Tongue (tissue), 2 donors: ENCODE measurements around the gene NAA60. TPM values are rescaled to one million over a fixed set of nuclear protein-coding genes. Genes with fewer than 3 reads are reported as not detected.
"Not testable (repeated sequence)": the region's sequence is repeated elsewhere in the genome, so short reads cannot be mapped to it uniquely, and the experiment has no call there.

Experiments
- DNase-seq: peaks from one replicate; pipeline ENCODE4 v3.0.0-alpha.2; 2015
- total RNA-seq: library from RNA; depleted of rRNA; stranded (reverse); fragments of >200 nt; gene quantifications from one replicate; pipeline ENCODE4 v1.2.3, GENCODE V29; 2014

NAA60 gene
- total RNA-seq, 1 donor from 2014 or later, result 15.7 TPM

DNA sequence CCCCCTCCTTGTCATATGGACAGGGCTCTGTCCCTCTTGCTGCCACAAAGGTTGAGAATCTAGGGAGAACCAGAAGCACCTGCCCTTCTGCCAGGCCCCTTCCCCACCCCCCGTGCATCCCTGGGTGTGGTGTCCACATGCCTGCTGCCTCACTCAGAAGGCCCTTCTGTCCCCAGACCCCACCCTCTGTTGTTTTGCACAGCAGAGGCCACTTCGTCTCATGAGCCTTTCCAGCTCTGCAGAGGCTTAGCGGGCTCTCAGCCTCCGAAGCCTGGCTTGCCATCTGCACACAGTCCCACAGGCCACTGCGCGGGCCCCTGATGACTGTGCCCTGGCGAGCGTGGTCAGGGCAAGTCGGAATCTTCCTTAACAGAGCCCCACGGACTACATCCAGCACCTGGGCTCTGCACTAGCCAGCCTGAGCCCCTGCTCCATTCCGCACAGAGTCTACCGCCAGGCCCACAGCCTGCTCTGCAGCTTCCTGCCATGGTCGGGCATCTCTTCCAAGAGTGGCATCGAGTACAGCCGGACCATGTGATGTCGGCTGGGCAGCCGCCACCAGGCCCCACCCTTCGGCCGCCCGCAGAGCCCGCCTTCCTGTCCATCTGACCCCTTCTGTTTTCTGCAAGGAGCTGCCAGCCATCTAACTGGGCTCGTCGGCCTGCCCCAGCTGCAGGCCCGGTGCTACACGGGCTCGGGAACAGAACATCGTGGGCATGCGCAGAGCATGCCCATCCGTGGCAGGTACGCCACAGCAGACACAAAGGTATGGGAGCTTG, 41.0 kb downstream of the NAA60 start:
- no peak for DNase-seq

DNA sequence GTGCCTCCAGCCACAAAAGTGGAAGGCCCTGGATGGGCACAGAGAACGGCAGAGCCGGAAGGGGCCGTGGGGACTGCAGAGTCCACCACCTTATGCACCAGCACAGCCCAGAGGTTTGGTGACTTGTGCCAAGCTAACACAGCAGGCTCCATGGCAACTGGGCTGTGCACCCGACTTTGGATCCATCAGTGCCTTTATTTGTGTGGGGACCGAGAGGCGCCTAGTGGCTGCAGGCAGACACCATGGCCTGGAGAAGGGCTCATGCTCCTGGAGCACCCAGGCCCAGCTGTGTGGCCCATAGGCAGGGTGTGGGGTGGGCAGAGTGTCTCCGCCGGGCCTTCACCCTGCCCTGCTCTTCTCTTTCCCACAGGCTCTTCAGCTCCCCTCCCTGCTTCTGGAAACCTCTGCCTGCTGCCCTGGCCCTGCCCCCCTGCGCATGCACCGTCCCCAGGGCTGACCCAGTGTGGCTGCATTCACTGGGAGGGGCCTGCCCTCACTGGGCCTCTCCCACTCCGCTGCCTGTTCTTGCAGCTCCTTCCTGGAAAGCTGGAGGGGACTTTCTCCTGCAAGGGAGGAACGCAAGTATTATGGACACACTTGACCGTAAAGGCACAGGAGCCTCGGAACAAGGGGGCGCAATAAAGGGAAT, 41.7 kb downstream of the NAA60 start:
- no peak for DNase-seq

DNA sequence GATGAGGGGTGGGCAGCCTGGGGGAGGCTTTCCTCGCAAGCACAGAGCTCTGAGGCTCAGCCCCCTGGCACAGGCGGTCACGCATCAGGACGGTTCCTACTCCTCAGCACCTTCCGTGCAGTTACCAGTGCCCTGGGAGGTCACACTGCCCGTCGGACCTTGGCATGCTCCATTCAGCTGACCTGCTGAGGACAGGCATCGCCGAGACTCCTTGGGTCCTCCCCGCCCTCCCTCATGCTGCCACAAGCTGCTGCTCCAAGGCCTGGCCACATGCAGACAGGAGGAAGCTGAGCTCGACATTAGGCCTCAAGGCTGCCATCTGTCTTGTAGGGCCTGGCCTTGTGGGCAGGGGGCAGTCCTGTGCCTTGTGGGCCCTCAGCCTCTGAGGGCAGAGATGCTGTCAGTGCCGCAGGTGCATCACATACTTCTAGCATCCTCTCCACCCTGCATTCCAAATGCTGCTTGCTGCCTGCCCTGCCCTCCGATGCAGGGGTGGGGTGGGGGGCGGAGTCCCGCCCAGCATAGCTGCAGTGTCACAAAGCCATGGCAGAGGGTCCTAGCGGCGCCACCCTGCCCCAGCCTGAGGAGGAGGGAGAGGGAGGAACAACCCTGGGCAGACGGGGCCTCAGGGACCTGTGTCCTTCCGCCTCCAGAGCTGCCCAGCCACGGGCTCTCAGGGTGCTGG, 42.5 kb downstream of the NAA60 start:
- DNase-seq, result no peak

DNA sequence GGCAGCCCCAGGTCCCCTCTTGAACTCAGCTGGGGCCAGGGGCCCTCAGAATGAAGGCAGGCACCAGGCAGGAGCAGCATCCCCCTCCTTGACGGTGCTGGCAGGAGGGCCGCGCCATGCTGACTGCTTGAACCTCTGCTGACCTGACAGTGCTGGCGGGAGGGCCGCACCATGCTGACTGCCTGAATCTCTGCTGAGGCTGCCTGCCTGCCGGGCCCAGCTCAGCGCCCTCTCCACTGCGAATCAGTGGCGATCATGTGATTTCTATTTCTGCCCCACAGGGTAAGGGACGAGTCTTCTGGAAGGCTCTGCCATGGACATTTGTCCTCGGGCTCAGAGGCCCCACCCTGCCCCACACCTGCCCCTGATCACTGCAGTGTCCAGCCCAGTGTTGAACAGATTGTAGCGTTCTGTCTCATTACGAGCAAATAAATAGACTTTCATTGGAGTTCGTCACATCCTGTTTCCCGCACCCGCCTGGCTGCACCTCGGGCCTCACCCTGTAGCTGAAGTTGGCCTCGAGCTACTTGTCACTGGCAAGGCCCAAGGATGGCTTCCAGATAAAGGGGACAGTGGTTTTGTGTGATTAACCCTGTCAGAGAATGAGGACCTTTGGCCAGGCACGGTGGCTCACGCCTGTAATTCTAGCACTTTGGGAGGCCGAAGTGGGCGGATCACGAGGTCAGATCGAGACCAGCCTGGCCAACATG, 43.2 kb downstream of the NAA60 start:
- DNase-seq, result no peak

DNA sequence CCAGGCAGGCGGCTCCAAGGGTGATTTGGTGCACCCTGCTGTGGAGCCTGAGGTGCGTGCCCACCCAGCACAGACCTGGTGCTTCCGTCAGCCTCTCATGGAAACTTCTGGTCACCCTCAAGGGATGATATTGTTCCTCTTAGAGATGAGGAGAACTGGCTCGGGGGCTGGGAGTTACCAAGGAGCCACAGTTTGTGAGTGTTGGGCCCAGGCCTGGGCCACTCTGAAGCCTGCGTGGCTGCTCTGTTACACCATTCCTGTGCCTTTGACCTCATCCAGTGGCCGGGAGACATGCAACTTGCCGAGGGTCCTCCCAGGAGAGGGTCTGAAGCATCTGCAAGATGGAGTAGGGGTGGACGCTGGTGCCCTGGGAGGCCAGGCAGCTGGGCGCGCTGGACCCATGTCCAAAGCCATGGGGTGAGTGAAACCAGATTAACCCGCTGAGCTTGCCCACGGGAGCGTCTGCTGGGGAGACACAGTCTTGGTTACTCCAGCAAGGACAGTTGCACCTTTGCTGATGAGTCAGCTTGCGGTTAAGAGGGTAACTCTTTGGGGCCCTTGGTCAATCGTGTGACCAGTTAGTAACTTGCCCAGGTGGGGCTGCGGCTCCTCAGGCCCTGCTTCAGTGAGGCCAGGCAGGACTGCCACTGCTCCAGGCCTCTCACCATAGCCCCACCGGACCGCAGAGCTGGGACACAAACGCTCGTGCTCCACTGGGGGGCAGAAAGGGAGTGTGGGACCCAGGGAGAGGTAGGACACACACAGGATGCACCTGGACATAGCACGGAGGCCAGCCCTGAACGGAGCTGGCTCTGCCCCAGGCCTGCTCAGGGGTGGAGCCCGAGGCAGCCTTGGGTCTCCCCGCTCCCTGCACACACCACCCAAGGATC, 44.3 kb downstream of the NAA60 start:
- DNase-seq, result no peak

DNA sequence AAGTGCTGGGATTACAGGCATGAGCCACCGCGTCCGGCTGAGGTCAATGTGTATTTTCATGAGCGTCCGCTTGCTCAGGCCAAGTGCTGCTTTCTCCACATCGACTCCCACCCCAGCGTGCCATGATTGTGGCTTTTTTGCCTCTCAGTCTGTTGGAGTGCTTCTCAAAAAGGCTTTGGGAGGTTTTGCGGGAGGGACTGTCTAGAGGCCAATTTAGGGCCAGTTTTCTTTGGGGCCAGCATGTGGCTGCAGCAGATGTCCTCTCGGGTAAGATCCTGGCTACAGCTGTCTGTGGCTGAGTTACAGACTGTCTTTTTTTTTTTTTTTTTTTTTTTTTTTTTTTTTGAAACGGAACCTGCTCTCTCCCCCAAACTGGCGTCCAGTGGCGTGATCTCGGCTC, 45.3 kb downstream of the NAA60 start:
- peak; percentile 57 for DNase-seq

DNA sequence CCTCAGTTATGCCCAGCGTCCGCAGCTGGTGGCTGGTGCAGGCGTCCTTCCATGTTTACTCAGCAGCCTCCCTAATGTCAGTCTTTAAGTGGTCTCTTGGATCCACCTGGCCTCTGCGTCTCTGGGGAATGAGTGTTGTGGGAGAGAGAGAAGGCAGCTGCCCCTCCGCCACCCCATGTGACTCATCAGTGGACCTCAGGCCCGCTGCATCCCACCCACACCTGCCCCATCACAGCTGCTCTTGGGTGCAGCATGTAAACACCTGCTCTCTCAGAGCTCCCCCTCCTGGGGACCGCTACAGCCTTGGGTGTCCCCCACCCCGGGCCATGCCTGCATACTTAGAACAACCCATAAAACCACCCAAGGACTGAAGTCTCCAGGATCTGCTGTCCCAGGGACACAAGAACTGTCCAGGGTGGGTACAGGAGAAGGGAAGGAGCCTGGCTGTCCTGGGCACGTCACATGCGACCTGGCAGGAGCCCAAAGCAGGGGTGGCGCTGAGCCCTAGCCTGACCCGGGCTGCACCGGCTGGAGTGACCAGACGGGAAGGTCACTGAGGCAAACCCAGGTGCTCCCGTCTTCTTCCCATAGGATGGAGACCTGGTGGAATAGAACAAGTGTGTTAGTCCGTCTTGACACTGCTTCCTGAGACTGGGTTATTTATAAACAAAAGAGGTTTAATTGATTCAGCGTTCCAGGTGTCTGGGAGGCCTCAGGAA, 47.6 kb downstream of the NAA60 start:
- peak; percentile 68 for DNase-seq

DNA sequence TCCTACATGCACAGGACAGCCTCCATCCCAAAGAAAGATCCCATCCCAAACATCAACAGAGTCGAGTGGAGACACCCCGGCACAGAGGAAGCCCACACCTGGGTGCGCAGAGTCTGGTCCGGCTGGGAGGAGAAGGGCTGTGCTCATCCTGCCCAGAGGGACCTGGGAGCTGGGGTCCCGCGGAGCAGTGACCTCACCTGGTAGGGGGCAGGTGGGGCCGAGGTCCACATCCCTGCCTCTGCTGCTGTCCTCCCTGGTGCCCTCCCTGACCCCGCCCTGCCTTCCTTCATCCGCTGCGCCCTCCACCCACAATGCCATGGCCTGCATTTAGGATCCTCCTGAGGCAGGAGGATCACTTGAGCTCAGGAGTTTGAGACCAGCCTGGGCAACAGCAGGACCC, 48.9 kb downstream of the NAA60 start:
- DNase-seq, result no peak

DNA sequence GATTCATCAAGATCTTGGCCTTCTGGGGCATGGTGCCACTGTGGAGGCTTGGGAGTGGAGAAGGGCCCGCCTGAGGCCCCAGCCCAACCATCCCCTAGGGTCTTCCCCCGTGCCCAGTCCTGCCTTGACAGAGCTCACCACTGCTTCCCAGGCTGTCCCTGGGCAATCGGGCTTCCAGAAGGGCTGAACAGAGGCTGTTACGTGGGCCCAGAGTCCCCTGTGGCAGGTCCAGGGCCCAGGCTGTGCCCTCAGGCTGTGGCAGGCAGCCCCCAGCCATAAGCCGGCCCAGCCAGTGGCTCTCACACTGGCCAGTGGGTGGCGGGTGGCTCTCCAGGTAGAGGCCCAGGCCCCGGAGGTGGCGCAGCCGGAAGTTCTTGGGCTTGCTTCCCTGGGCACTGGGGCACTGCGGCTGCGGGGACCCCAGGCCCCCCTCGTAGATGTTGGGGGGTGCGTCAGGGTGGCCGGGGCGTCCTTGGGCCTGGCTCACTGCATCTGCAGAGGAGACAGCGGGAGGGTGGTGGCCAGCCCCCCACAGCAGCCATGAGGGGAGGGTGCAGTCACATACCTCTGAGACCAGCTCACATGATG, 51.0 kb downstream of the NAA60 start:
- no peak for DNase-seq

DNA sequence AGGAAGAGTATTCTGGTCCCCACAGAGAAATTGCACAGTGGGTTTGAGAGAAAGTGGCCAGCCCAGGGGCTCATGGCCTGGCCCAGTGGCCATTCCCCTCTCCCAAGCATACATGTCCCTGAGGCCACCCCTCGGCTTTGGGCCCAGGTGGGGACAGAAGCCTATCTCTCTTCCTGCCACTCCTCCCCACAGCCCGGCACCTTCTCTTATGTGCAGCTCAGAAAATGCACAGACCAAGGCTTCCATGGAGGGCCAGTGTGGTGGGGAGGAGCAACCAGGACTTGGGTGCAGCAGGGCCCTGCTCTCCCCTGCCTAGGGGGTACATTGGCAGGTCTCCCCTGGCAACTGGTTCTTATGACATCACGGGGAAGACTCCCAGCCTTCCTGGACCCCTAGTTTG, 51.7 kb downstream of the NAA60 start, which contains the start of gene C16orf90:
C16orf90 (minus strand) TSS at position 314 of the 400 bp plus-strand sequence; CDS start at position 246, 68 bp downstream.
- DNase-seq, result no peak

DNA sequence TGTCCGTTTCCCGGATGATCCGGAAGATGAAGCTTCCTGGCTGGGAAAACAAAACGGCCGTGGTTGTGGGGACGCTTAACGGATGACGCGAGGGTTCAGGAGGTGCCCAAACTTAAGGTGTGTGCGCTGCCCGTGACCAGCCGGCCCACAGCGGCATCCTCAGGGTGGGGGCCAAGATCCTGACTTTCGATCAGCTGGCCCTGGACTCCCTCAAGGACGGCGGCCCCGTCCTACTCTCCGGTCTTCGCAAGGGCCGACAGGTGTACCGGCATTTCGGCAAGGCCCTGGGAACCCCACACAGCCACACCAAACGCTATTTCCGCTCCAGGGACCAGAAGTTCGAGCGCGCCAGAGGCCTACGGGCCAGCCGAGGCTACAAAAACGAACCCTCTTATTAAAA, 52.9 kb downstream of the NAA60 start:
- DNase-seq, result no peak

DNA sequence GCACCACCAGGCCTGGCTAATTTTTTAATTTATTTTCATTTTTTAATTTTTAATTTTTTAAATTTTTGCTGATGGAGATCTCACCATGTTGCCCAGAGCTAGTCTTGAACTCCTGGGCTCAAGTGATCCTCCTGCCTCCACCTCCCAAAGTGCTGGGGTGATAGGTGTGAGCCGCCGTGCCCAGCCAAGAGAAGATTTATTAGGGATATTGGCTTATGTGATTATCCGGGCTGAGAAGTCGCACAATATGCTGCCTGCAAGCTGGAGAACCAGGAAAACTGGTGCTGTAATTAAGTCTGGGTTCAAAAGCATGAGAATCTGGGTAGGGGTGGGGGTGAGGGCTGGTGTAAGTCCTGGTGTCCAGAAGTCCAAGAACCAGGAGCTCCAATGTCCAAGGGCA, 54.3 kb downstream of the NAA60 start:
- no peak for DNase-seq

DNA sequence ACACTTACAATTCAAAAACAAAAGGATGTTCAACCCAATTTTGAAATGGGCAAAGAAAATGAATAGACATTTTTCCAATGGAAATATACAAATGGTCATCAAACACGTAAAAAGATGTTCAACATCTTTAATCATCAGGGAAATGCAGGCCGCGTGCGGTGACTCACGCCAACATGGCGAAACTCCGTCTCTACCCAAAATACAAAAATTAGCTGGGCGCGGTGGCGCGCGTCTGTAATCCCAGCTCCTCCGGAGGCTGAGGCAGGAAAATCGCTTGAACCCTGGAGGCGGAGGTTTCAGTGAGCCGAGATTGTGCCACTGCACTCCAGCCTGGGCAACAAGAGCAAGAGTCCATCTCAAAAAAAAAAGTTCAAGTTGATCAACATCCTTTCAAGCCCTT, 55.5 kb downstream of the NAA60 start:
- no peak for DNase-seq

DNA sequence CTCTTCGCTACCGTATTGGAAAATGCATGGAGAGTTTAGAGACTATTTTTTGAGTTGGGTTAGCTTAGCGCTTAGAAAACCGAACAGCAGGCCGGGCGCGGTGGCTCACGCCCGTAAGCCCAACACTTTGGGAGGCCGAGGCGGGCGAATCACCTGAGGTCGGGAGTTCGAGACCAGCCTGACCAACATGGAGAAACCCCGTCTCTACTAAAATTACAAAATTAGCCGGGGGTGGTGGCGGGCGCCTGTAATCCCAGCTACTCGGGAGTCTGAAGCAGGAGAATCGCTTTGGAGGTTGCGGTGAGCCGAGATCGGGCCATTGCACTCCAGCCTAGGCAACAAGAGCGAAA, 57.9 kb downstream of the NAA60 start:
- not testable (repeated sequence) for DNase-seq

DNA sequence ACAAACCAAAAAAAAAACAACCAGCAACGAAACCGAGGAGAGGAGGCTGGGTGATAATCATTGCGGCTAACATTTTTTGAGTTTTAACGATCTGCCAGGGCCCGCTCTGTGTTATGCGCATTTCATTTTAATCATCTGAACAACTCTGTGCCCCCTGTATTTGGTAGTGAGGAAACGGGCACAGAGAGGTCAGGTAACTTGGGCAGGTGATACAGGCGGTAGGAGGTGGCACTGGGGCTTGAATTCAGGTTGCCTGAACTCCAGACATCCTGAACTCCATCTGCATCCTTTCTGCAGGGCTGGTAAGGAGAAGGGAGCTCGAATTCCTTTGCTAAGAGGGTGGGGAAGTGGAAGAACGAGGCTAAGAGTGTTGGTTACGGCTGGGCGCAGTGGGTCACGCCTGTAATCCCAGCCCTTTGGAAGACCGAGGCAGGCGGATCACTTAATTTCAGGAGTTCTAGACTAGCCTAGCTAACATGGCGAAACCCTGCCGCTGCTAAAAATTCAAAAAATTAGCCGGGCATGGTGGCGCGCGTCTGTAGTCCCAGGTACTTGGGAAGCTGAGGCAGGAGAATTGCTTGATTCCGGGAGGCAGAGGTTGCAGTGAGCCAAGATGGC, 58.4 kb downstream of the NAA60 start:
- no peak for DNase-seq

DNA sequence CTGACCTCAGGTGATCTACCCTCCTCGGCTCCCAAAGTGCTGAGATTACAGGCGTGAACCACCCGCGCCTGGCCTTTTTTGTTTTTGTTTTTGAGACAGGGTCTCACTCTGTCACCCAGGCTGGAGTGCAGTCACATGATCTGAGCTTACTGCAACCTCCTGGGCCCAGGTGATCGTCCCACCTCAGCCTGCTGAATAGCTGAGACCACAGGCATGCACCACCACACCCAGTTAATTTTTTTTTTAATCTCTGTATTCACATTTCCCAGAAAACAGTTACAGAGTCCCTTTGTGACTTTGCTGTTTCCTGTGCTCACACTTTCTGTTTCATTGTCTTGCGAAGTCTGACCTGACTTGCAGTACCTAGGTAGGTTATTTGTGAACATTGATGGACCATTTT, 60.0 kb downstream of the NAA60 start:
- no peak for DNase-seq

DNA sequence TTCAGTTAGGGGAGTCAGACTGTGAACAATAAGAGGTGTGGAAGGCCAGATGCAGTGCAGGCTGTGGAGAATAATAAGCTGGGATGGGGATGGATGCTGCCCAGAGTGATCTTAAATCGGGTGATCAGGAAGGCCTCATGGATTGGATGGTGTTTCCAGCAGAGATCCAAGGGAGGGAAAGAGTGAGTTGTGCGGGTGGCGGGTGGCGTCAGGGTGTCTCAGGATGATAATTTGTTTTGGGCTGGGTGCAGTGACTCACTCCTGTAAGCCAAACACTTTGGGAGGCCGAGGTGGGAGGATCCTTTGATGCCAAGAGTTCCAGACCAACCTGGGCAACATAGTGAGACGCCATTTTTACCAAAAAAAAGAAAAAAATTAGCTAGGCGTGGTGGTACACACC, 65.3 kb downstream of the NAA60 start:
- no peak for DNase-seq

DNA sequence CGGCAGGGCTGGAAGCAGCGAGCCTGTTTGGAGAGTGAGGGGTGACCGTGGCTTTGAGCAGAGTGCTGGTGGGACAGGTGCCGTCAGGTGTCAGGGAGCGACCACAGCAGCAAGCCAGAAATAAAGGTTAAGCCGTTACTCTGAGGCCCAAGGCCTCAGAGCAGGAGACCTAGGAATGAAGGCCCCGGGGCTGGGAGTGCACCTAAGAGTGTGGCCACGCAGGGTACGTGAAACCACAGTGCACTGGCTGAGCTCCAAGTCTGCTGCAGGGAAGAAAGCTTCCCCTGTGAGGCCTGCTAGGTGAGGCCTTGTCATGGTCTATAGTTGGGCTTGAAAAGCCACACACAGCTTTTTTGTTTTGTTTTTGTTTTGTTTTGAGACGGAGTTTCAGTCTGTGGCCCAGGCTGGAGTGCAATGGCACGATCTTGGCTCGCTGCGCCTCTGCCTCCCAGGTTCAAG, 66.0 kb downstream of the NAA60 start:
- DNase-seq, result no peak

DNA sequence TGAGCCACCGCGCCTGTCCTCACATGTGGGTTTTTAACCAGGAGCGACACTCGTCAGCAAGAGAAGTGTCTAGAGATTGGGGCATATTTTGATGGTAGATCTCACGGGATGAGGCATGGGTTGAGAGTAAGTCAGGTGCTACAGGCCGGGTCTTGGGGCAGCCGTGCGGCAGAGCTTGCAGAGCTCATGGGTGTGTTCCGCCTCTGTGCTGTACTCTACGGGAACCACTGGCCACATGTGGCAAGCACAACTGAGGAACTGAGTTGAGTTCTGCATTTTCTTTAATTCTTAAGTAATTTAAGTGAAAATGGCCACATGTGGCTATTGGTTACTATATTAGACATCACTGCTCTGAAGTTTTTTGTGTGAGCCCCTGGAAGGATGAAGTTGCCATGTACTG, 66.9 kb downstream of the NAA60 start:
- no peak for DNase-seq
